GM21528 (cell line): ENCODE data around the gene TBL1X.
"Not testable (repeated sequence)": the region's sequence is repeated elsewhere in the genome, so short reads cannot be mapped to it uniquely, and the experiment has no call there.

Source experiments
- ATAC-seq: cut with Tn5 transposase; IDR thresholded peaks from one replicate; pipeline ENCODE4 v1.9.1; 2021; ENCODE audit warnings: mild to moderate bottlenecking, moderate library complexity; ENCODE audit not compliant: unreplicated experiment, low FRiP score

The TBL1X gene

DNA sequence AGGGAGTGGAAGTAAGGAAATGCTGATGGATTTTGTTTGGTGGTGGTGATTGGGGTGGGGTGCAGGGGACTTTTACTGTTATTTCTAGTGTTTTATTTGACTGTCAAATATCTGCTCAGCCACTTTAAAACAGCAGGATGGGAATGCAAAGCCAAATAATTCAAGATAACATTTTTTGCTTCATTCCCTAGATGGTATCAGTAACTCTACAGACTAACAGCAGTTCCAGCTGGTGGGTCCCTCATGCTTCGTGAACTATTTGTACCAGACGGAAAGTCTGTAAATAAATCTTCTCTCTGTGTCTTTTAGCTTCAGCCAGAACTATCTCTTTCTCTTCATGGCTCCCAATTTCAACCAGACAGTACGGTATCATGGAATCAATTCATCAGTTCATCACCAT lies 273.3 kb downstream of the TBL1X start:
- ATAC-seq = no peak

DNA sequence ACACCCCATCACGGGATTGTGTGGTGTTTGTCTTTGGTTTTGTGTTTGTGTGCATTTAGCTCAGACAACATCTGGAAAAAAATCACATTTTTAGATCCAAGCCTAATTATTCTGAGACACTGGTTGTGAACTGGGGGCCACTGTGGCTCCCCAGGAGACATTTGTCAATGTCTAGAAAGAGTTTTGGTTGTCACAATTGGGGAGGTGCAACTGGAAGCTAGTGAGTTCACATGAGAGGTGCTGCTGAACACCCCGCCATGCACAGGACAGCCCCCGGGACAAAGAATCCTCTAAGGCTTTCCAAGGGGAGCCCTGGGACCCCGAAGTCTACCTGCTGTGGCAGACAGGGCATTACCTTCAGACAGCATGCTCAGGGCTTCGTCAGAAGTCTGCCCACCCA lies 274.3 kb downstream of the TBL1X start:
- ATAC-seq = no peak

DNA sequence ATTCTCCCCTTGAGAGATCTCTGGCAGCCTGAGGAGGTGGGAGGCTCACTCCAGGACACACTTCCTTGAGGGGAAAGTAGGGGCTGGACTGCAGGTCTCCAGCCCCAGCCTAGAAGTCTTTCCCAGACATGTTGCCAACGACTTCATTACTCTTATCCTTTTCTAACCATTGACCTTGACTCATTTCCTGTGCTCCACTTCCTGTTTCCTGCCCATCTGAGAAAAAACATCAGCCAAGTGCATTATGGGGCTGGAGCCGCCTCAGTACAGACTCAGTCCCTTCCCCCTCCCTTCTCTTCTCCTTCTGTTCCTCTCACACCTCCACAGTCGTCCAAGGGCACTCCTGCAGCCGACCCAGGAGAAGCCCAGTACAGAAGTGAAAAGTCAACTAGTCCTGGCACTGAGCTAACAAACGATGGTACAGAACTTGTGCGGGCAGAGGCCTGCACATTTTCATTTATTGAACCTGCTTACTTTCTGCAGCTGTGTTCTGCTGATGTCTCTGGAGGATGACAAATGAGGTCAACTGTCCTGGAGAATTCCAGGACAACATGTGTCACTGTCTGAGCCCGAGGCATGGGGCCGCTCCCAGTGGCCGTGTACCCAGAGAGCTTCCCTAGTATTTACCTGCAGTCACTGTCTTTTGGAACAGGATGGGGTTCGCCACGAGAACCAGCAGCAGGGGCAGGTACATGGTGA lies 280.7 kb downstream of the TBL1X start:
- ATAC-seq = no peak

DNA sequence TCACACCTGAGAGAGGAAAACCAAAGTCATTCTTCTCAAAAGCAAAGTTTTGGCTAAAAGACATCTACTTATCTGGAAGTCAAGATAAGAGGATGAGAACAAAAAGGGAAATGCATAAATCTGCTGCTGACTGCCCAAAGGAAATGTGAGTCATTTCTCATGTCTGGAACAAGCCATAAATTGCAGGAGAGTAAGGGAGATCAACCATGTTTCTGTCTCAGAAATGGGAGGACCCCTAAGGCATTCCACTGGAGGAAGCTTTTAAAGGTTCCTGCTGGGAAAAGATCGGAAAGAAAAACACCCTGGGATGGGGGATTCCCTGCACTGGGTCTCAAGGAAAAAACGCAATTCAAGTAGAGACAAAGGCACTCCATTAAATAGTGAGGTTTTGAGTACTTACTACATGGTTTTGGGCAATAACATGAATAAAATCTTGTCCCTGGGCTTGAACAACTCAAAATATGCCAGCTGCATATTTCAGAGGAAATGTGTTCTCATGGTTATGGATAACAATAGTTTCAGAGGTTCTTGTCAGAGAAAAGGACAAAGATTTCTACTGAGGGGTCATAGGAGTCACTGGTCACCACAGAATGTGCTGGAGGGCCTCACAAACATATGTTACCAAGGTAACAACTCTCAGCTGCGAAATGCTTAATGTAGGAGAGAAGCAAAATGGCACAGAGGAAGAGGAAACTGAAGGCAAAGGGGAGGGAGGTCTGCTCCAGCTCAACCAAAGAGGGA lies 281.5 kb downstream of the TBL1X start:
- ATAC-seq = no peak

DNA sequence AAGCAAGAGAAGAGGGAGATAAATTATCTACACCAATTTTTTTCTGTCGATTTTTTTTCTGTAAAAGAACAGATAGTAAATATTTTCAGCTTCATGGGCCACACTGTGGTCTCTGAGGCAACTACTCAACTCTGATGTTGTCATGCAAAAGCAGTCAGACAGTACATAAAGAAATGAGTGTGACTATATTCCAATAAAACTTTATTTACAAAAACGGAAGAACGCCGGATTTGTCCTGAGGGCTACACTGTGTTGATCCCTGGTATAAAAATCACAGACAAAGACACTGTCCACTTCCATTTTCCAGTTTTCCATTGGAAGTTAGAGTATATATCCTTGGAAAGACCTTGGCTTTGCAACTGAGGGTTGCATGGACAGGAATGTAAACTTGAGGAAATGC lies 282.8 kb downstream of the TBL1X start:
- no peak for ATAC-seq

DNA sequence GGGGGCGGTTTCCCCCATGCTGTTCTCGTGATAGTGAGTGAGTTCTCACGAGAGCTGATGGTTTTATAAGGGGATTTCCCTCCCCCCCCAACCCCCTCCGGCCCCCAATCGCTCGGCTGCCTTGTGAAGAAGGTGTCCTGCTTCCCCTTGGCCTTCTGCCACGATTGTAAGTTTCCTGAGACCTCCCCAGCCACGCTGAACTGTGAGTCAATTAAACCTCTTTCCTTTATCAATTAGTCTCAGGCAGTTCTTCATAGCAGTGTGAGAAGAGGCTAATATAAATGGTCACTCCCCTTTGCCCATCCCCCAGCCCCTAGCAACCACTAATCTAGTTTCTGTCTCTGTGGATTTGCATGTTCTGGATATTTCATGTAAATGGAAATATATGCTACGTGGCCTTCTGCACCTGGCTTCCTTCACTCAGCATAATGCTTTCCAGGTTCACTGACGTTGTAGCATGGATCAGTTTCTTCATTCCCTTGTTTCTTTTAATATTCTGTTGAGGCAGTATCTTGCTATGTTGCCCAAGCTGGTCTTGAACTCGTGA lies 284.4 kb downstream of the TBL1X start:
- ATAC-seq = no peak

DNA sequence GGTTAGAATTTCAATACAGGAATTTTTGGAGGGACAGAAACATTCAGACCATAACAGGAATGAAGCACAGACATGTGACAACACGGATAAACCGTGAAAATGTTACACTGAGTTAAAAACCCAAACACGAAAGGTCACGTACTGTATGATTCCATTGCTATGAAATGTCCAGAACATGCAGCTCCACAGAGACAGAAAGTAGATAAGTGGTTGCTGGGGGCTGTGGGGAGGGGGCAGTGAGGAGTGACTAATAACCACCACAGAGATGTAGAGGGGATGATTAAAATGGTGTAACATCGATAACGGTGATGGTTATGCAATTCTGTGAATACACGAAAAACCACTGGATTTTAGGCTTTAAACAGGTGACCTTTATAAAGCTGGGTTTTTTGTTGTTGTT lies 292.5 kb downstream of the TBL1X start:
- ATAC-seq = no peak

DNA sequence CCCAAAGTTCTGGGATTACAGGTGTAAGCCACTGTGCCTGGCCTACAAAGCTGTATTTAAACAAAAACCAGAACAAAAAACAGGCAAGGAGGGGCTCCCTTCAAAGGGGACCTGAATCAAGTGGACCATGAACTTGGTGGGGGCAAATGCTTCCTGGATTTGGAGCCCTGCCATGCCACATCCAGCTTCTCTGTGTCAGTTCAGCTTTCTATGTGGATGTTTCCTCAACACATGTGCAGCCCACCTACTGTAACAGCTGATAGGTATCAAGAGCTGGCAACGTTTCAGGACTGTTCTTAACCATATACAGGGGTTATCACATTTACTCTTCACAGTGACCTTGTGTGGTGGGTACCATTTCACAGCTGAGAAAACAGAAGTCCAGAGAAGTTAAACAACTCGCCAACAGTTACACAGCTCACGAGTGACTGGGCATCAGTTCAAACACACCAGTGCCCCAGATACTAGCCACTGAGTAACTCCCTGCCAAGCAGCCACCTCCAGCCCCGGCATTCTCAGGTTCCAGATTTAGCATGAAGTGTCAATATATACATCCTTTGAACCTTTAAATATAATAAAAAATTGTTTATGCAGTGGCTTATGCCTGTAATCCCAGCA lies 293.3 kb downstream of the TBL1X start:
- no peak for ATAC-seq

DNA sequence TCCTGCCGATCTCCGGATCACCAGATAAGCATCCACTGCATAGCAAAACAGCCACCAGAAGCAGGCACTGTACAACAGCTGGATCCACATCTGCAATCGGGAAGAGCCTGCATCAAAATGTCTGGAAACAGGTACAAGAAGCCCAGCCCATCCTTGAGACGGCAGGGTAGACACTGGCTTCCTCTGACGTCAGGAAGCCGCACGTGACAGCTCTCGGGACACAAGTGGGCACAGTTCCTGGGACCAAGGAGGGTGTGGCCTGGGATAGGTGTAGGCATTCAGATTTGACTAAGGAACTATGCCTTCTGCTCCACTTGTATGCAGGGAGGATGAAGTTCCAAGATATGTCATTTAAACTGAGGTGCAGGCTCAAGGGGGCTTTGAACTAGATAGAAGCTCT lies 294.5 kb downstream of the TBL1X start:
- ATAC-seq = no peak

DNA sequence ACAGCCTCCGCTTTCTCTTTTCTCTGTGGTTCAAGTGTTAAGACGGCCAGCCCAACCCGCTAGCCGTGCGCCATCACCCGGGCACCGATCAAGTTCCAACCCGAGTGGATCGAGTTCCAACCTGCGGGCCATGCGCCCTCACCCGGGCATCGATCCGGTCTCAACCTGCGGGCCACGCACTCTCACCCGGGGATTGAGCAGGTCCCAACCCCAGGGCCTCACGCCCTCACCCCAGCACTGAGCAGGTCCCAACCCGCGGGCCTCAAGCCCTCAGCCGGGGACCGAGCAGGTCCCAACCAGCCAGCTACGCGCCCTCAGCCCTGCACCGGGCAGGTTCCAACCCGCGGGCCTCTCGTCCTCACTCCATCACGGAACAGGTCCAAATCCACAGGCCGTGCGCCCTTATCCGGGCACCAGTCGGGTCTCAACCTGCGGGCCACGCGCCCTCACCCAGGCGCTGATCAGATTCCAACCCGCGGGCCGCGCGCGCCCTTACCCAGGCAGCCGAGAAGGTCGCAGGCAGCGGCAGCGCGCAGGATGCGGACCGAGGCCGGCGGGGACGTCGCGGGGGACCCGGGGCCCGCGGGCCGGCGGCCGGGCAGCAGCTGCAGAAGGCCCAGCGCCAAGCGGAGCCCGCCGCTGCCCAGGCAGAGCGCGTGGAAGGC lies 300.3 kb downstream of the TBL1X start:
- no peak for ATAC-seq

DNA sequence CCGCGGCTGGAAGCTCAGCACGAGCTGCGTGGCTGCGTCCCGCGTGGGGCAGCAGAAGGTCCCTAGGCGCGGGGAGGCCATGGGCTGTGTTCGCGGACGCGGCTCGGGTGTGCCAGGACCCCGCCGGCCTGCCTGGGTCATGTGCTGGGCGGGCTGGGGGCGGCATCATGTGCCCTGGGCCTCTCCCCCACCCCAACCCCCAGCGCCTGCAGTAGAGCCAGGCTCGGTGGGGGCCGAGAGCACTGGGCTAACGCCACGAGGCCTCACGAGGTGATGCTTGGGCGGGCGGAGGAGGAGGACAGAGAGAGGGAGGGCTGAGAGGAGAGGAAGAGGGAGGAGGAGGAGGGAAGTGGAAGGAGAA lies 300.9 kb downstream of the TBL1X start, which contains the start of gene GPR143:
GPR143 (minus strand) TSS at position 111 of the 361 bp plus-strand sequence; CDS start at position 81, 30 bp downstream.
- no peak for ATAC-seq

DNA sequence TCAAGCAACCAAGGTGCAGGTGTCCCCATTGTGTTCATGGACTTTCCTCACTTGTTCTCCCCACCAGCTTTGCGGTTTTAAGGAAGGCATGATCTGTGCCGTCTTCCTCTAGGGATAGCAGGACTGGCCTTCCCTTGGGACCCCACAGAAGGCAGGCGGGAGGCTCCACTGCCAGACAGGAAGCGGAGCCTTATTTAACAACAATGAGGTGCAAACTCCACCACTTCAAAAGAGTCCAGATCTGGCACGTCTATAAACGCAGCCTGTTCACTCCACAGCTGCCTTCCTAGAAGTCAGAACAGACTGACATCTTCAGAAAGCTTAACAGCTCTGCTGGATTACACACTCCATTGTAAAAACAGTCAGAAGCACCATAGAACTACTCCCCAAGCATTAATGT lies 302.5 kb downstream of the TBL1X start:
- no peak for ATAC-seq

DNA sequence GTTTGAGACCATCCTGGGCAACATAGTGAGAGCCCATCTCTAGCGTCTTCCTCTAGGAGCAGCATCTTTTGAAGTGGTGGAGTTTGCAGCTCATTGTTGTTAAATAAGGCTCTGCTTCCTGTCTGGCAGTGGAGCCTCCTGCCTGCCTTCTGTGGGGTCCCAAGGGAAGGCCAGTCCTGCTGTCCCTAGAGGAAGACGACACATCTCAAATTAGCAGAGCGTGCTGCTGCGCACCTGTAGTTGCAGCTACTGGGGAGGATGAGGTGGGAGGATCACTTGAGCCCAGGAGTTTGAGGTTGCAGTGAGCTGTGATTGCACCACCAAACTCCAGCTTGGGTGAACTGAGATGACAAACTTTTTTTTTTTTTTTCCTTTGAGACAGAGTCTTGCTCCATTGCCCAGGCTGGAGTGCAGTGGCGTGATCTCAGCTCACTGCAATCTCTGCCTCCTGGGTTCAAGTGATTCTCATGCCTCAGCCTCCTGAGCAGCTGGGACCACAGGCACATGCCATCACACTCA lies 303.5 kb downstream of the TBL1X start:
- ATAC-seq = not testable (repeated sequence)

DNA sequence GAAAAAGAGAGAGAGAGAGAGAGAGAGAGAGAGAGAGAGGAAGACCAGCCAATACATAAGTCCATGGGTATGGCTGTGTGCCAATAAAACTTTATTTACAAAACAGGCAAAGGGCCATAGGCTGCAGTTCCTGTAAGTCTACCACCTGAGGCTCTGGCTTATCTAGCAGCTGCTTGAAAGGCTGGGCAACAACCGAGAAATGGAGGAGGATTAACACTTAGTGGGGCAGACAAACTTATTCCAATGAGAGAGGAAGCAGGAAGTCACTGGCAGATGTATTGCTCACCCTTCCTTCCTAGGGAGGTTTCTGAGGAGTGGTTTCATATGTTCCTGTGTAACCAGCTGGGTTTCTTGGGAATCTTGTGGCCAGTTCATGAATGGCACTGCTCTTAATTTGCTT lies 305.5 kb downstream of the TBL1X start:
- ATAC-seq = no peak

DNA sequence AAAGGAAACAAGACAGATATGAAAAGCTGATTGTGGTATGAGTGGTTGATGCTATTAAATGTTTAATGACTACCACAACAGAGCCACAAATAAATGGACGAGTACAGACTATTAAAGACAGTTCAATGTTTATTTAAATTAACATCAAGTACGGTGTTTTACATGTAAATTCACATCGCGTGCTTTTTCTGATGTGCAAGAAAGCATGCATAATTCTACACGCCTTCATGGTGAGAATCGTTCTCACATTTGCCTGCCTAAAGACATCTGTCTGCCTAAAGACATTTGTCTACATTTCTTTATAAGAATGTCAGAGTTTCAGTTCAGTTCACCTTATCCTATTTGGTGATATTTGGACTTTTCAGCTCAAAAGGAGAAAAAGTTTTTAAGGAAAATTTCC lies 308.1 kb downstream of the TBL1X start:
- no peak for ATAC-seq

DNA sequence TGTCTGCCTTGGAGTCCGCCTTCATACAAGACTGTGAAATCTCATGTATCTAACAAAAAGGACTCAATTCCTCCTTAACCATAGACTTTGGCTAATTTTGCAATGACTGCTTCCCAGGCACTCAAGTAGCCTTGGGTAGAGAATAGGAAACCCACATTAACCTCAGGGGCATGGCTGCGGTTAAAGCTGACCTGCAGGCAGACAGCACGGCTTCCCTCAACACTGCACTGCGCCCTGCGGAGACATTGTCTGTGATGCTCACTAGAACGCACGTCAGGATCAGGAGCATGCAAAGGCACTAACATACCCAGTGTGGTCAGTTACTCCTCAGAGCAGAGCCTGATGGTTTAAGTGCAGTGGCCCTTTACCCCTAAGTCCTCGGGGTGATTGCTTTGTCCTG lies 311.1 kb downstream of the TBL1X start:
- ATAC-seq = no peak

DNA sequence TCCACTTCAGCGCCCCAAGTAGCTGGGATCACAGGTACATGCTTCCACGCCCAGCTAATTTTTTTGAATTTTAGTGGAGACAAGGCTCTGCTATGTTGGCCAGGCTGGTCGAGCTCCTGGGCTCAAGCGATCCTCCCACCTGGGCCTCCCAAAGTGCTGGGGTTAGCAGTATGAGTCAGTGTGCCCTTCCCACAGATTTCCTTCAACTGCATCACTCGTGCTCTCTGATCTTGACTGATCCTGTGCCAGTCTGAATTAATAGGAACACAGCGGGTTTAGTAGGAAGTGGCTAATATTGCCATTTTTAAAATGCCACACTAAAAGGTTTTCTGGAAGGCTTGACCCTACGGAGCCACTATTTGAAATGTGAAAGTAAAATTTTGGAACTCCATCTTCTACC lies 317.1 kb downstream of the TBL1X start:
- no peak for ATAC-seq

DNA sequence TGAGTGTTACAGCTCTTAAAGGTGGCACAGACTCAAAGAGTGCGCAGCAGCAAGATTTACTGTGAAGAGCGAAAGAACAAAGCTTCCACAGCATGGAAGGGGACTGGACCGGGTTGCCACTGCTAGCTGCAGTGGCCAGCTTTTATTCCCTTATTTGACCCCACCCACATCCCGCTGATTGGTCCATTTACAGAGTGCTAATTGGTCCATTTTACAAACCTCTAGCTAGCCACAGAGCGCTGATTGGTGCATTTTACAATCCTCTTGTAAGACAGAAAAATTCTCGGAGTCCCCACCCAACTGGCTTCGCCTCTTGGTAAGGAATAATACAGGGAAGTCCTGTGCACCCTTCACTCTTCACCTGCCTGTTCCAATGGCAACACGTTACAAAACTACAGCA lies 319.5 kb downstream of the TBL1X start:
- no peak for ATAC-seq

DNA sequence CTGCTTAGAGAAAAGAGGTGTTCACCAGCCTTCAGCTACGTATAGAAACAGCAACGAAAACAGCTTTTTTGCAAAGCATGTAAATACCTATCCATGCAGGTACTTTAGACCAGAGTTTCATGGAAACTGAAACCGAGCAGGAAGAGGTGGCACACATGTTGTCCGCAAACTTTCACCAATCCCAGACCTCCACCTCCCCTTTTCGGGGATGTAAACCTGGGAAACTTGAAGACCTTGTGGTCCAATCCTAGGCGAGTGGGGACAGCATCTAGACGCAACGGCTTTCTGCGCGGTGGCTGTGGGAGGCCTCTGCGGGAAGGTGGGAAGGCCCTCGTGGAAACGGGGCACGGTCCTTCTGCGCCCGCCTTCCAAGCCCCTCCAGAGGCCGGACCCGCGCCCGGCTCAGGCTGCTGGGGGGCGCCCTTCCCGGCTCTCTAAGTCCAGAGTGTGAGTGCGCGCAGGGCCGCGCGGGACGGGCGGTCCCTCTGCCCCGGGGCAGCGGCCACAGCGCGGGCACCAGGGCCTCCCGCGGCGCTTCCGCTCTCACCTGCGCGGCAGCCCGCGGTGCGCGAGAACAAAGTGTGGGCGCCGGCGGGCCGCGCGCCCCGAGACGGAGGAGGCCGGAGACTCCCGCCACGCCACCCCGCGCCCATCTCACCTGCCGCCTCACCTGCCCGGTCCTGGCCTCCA lies 320.5 kb downstream of the TBL1X start:
- ATAC-seq = no peak
